ENCODE measurements around the gene CPPED1.

CPPED1 gene

DNA sequence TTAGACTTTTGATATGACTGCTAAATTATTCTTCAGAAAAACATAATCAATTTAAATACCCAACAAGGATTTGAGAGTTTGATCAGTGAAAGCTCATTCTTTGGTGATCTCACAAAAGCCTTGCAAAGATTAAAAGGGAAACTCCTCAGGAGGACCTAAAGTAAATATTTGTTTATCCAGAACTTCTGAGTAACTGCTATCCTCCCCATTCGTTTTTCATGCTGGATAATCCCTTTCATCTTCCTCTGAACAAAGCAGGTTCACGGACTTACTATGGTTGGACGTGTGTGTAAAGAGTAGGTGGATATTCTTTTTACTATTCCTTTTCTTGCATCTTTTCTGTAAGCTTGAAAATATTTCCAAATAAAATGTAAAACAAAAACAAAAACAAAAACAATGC is 124.7 kb downstream of the CPPED1 start:
- no peak for DNase-seq

DNA sequence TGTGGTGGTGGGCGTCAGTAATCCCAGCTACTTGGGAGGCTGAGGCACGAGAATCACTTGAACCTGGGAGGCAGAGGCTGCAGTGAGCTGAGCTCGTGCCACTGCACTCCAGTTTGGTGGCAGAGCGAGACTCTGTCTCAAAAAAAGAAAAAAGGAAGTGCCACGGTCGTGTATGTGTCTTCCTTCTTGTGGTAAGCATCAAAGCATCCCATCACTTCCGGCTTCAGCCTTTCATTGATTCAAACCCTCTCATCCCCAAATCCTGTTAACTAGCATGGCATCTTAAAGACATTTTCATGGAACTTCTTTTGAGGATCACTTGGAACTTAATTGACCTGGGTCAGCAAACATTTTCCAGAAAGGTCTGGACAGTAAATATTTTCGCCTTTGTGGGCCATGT is 126.2 kb downstream of the CPPED1 start:
- DNase-seq, result peak; percentile 1

GRCh38 chr16:12675852-12676251 is 127.8 kb downstream of the CPPED1 start:
- no peak for DNase-seq

- no peak for DNase-seq
Observed at GRCh38 chr16:12675046-12675445, 128.6 kb downstream of the CPPED1 start.

GRCh38 chr16:12674524-12674923 is 129.2 kb downstream of the CPPED1 start:
- no peak for DNase-seq

GRCh38 chr16:12674071-12674470 is 129.6 kb downstream of the CPPED1 start:
- DNase-seq, result no peak

DNA sequence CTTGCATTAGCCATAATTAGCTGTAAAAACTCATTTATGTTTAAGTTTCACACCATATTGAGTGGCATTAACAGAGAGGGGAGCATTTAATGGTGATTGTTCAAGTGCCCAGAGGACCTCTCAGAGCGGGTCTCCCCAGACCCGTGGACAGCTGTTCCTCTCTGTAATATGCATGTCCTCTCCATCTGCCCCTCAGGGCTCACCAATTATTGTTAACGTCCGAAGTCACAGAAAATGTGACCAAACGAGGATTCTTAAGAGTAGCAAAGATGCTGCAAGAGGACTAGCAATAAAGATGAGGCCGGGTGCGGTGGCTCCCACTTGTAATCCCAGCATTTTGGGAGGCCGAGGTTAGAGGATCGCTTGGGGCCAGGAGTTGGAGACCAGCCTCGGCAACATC is 130.2 kb downstream of the CPPED1 start:
- DNase-seq, result no peak

DNA sequence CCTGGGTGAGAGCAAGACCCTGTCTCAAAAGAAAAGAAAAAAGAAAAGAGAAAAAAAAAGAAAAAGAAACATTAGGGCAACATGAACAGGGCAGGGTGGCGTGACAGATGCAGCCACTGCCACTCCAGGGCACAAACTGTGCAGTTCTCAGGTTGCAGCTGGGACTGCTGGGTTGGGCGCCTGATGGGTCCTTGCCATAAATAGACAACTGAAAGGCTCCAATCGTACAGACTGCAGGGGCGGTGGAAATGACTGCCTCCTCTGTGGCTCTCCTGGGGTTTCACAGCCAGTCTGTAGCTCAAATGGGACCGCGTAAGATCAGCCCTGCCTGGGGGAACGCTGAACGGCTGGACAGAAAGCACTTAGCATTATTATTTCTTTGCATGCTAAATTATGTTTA is 130.7 kb downstream of the CPPED1 start:
- DNase-seq, result no peak

DNA sequence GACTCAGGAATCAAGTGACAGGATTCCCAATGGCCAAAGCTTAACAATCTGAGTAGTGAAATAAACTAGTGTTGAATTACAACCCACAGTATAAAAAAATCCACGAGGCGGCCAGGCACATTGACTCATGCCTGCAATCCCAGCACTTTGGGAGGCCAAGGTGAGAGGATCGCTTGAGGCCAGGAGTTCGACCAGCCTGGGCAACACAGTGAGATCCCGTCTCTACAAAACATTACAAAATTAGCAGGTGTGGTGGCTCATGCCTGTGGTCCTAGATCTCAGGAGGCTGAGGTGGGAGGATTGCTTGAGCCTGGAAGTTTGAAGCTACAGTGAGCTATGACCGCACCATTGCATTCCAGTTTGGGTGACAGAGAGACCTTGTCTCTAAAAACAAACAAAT is 133.8 kb downstream of the CPPED1 start:
- DNase-seq, result no peak

GRCh38 chr16:12667909-12668308 is 135.8 kb downstream of the CPPED1 start:
- no peak for DNase-seq

- DNase-seq, result no peak
Observed at GRCh38 chr16:12664164-12664733, 139.4 kb downstream of the CPPED1 start.

DNA sequence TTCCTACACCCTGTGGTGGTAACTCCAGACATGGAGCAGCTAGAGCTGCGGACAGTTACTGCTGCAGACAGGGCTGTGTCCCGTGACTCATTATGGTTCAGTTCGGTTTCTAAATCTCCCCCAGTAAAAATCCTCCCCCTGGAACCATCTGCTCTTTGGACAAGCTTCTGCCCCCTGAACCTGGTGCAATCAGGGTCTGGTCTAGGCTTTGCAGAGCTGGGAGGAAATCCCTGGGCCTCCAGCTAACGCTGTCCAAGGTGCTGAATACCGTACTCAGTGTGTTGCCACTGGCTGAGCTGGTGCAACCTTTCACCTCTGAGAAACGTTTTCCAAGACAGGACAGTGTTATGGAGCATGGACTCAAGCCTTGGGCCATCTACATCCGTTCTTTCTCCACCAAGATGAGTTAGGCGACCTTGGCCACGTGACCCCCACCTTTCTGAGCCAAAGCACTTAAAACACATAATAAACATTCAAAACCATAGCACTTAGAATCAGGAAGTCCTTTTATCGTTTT is 142.0 kb downstream of the CPPED1 start:
- no peak for DNase-seq

GRCh38 chr16:12659871-12660270 is 143.8 kb downstream of the CPPED1 start:
- no peak for DNase-seq

DNA sequence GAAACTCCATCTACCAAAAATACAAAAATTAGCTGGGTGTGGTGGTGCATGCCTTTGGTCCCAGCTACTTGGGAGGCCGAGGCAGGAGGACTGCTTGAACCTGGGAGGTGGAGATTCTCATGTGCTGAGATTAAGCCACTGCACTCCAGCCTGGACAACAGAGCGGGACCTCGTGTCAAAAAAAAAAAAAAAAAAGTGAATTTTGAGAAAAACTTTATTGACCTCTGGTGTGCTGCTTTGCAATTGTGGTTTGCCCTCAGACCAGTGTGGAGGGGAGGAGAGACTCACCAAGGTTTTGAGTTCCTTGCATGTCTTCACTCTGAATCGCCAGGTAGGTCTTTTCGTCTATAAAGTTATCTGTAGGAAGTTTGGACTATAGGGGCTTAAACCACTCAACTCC is 145.2 kb downstream of the CPPED1 start:
- DNase-seq, result no peak

GRCh38 chr16:12655537-12655936 is 148.2 kb downstream of the CPPED1 start:
- no peak for DNase-seq

DNA sequence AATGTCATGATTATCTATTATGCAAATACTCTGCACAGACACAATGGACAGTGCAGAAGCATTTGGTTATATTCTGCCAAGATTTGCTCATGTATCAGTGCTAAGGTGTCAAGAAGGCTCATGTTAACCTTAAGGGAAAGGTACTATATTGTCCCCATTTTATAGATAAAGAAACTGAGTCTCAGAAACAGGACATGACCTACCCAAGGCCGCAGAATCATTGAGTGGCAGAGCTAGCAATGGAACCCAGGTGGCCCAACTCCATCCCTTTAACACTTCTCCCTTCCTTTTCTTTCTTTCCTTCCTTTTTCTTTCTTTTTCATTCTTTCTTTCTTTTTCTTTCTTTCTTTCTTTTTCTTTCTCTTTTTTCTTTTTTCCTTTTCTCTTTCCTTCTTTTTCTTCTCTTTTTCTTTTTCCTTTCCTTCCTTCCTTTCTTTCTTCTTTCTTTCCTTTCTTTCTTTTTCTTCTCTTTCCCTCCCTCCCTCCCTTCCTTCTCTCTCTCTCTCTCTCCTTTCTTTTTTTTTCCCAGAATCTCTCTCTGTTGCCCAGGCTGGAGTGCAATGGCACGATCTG is 149.8 kb downstream of the CPPED1 start:
- DNase-seq, result no peak

DNA sequence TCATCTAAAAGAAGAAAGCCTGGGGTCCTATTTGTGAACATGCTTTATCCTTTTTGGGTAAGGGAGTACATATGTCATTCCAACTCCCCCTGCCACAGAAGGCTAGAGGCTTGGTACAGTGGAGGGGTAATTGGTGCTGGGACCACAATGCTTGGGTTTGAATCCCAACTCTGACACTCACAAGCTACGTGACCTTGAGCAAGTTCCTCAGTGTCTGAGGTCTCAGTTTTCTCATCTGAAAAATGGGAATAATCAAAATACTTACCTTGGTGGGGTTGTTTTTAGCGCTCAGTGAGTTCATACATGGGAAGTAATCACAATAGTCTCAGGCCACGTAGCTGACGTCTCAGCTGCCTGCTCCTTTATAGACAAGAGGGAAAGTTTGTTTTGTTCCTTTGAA is 150.8 kb downstream of the CPPED1 start:
- no peak for DNase-seq

DNA sequence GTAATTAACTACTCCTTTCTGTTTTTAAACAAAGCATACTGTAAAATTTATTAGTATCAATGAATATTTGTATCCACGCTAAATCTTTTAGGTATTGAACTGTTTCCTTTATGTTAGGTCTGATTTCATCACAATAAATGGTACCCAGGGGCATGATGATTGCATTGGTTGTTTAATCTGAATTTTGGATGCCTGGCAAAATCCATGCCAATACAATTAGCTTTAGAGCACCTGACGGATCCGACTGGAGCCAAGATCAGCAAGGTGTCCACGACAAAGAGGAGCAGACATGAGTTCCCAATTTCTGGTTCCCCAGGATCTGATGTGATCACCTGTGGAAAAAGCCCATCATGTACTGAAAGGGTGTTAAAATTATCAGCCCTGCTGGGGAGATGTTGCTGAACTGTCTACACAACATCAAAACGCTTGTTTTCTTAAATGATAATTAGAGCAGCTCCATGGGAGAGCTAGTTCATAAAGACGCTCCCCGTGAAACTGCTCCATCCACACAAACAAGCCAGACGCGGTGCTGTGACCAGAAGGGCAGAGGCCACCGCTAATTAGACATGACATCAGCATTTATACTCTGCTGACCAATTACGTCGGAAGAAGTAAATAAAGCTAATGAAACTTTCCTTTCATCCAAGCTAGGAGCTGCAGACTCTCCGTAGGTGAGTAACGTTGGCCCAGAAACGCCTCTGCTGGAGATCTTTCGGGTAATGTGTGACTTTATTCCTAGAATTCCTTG is 151.7 kb downstream of the CPPED1 start:
- DNase-seq, result no peak

GRCh38 chr16:12649356-12649755 is 154.3 kb downstream of the CPPED1 start:
- no peak for DNase-seq

GRCh38 chr16:12646490-12647274 is 157.0 kb downstream of the CPPED1 start:
- DNase-seq, result peak; percentile 9

- DNase-seq, result no peak
Observed at GRCh38 chr16:12646098-12646489, 157.6 kb downstream of the CPPED1 start.

DNA sequence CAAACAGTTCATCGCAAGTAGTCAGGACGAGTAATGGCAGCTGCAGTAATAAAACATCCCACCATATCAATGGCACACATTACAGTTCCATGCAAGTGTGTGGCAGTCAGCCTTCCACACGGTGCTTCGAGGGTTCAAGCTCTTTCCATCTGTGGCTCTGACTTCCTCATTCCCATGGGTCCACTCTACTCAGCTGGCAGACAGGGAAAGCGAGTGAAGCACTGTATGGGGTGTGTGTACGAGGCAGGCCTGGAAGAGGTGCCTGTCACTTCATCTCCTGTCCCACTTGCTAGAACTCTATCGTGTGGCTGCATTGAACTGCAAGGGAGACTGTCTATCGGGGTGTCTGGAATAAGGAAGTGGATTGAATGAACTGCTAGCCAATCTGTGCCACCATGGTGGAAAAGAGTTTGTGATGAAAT is 160.6 kb downstream of the CPPED1 start:
- DNase-seq, result no peak

DNA sequence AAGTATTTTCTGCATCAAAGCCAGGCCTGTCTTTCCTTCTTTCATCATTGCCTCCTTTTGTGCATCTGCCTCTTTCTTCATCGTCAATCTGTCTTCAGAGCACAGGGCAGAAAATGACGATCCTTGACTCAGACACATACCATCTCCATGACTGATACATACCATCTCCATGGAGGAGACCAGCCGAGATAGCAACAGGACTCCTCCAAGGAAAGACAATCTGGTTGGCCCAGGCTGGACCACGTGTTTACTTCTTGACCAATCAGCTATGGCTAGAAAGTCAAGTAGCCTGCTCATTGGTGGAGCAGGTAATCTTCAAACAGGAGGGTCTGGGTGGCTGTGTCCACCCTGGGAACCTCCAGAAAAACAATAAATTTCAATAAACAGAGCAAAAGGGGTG is 164.6 kb downstream of the CPPED1 start:
- DNase-seq, result no peak

DNA sequence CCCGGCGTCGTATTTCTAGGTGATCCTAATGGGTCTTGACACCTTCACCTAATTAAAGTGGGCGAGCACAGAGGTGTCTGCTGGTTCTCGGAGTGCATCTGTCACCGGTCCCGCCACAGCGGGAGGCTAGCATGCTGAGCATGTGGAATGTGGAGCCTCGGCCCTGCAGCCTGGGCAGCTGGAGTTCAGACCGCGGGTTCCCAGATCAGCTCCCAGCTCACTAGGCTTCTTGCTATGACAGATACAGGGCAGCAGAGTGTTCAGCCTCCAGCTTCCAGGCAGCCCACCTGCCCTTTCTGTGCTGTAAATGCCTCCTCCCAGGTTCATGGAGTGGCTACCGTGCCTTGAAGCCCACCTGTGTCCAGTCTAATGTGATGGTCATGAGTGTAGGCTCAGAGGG is 166.7 kb downstream of the CPPED1 start:
- no peak for DNase-seq
